ENCODE measurements around the gene SLC12A7.

SLC12A7 gene

DNA sequence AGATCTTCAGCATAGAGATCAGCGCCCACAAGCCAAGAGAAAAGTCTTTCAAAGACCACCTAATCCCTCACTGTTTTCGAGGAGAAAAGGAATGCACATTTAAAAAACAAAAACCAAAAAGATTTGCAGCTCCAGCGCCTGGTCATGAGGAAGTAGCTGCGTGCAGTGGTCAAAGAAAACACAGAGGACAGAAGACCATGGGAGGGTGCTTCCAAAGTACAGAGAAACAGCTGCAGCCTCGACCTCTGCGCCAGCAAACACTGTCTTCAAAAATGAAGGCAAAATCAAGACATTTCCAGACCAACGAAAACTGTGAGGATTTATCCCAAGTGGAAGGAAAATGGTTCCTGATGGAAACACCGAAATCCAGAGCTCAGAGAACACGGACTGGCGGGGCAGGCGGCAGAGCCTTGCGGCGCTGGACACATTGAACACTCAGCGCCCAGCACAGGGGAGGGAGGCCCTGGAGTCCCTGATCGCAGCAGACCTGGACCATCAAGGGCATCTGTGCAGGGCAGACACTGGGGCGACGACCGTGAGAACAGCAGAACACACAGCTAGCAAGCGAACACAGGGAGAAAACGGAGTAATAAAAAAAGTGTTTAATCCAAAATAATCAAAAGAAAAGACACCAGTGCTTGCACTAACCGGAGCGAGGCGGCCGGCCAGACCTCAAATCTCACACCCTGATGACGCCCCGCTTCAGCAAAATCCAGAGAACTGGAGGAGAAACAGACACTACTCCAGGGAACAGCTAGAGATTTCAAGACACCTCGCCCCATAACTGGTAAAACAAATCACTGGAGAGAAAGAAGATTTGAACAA, 12.6 kb upstream of the SLC12A7 start:
- DNase-seq: no peak

DNA sequence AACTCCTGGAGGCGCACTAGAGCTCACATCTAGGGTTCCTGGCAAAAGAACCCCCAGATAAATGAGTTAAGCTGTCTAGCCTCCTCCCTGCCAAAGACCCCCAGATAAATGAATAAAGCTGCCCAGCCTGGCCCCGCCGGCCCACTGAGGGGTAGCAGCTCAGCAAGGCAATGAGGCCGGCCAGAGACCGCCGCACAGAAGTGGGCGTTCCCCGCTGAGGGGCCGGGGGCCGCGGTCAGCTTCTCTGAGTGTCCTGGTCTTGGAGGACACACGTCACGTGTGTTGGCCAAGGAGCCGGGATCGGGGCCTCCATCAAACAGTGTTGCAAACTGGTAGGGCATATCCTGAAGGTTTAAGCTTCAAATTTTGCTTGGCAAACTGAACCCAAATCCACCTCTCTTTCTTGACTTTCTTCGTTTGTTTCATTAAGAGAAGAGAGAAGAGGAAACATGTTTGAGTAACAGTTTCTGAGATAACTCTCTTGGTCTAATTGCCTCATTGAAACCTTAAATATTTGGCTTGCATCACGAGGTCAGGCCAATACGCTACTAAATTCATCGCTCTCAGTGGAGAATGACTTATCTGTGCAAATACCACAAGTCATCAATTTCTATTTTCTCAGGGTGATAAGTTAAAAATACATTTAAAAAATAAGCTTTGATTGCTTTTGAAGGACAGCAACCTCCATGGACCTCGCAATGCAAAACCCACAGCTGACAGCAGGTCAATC, 11.7 kb upstream of the SLC12A7 start:
- DNase-seq: no peak

DNA sequence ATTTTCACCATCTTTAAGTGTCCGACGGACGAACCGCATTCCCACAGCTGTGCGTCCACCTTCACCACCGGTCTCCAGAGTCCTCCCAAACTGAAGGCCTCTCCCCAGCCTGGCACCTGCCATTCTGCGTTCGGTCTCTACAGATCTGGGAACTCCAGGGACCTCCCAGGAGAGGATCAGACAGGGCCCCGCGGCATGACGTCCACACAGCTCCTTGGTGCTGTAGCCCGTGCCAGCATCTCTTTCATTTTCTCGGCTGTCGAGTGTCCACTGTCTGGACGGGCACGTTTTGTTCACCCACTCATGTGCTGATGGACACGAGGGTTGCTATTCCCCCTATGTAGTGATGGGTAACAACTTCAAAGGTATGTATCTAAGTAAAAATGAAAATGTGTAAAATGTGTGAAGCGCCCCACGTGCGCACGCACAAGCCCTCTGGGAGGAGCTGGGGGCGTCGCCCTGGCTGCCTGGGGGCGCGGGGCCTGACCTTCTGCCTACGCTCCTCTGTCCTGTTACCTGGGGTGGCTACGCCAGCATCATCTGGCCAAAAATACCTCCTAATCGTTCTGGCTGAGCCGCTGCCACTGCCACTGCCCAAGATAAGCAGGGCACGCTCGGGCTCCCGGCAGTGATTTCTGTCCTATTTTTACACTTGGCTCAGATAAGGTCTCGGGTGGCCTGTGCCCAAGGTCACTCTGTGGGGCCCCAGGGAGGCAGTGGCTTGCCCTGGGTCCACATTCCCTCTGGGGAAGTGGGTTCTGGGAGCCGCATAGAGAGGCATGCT, 10.8 kb upstream of the SLC12A7 start:
- DNase-seq: no peak

DNA sequence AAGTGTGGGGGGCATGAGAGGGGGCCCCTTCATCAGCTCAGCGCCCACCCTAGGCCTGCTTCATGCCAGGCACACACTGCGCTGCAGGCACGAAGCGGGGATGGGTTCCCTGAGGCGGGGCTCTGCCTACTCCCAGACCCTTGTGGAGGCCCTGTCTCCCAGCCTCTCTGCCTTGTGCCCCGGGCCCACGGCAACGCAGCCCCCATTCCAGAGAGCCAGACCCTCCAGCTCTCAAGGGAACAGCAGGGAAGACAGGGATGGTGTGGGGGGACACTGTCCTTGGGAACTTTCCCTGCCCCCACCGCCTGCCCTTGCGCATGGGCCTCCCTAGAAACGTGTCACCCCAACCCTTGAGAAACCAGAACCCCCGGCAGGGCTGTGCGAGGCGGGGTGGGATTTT, 10.0 kb upstream of the SLC12A7 start:
- no peak for DNase-seq

DNA sequence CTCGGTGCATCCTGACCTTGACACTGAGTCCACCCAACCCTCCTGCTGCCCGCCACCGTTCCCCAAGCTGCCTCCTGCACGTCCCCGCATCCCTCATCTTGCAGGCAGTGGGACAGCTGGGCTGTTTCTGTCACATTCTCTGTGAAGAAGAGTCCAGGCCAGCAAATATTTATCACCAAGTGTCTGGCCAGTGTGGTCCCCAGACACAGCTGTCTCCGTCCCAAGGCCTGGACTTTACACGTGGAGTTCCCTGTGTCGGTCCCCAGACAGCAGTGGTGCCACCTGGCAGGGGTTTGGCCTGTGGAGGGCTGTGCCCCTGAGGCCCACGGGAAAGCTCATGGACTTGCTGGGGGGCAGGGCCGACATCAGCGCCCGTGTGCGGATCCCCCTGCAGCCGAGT, 9.2 kb upstream of the SLC12A7 start:
- DNase-seq: no peak

DNA sequence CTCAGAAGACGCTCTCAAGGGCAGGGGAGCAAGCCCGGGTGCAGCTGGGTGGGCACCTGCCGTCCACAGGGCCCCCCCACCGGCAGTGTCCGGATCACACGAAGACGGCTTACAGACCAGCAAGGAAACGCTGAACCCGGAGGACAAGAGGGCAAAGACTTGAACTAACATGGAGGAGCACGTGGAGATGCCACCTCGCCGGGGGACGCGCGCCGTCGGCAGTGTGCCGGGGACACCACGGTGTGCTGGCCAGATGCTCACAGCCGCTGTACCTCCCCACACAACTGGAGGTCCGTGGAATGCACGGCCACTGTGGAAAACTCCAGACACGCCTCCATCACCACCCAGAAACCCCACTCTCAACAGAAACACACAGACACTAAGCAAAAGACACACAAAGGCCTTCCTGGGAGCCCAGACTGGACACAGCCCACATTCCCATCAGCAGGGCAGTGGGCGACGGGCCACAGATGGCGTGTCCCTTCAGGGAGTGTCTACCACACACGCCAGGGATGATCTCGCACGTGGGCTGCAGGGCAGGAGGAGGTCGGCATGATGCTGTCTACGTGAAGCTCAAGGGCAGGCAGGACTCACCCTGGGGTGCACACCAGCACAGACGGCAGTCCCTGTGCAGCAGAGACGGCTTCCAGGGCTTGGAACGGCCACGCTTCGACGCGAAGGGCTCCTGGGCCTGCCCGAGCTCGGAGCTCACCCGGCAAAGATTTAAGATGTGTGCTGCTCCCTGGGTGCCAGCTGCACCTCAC, 8.6 kb upstream of the SLC12A7 start:
- no peak for DNase-seq

DNA sequence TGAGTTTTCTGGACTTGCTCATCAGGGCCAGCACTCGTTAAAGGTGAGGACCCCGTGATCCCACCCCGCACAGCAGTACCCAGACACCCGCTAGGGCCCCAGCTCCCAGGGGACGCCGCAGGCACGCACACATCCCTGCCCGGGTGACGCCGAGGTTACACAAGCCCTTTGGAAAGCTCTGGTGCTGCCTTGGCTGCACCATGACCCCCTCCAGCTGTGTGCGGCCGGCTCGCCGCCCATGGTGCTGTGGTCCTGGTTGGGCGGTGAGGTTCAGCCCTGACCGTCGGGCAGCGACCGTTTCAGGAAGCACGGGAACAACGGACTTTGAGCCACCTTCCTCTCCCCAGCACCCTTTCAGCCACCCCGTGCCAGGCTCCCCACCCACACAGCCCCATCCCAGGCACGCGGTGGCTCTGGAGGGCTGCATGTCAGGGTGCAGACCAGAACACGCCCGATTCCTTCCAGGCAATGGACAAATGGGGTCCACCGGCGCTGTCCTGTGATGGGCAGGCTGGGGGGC, 7.5 kb upstream of the SLC12A7 start:
- DNase-seq: no peak

DNA sequence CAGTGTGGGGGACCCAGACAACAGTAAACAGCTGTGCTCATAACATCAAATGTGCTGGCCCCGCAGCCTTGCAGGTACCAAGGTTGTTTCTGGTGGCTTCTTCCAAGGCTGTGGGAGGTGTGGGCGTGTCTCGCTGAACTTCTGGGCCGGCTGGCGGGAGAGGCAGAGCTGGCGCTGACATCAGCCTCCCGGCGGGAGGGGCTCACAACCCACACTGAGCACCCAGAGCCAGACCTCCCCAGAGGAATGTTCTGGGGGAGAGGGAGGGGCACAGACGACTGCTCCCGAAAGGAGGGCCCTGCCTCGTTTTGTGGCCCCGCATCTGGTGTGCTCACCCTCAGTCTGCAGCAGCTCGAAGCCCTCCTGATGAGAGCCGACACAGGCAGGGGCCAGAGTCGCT, 6.9 kb upstream of the SLC12A7 start:
- peak; percentile 79 for DNase-seq

DNA sequence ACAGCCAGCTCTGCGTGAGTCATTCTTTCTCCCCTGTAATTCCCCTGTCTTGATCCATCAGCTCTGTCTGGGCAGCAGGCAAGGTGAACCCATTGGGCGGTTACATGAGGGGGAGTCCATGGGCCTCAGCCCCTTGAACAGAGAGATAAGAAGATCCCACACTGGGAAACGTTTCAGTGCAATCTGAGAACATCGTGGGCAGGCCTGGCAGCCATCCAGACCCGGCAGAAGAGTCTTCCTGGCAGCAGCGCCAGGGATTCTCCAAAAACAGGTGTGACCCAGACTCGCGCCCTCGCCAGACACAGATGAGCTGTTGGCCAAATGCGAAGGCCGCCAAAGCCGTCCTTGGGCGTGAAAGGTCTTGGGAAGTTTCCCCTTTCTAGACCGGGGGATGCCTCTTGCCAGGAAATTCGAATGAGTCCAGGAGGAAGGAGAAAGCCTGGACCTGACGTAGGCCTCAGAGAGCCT, 6.4 kb upstream of the SLC12A7 start:
- DNase-seq: peak; percentile 88

DNA sequence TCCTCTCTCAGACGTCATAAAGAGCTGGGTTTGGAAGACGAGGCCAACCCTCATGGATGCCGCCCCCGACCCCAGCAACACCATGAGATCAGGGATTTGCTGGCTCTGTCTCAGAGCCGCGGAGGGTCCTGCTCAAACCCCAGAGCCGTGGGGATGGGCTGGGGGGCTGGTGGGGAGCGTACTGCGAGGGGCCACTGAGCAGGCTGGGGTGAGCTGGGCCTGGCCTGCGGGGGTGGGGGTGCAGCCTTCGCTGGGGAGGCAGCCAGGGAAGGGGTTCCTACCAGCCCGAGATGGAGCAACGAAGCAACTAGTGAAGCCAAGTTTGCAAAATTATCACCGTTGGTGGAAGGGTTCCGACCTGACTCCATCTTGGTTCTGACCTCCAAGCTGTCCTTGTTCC, 5.1 kb upstream of the SLC12A7 start:
- DNase-seq: no peak

DNA sequence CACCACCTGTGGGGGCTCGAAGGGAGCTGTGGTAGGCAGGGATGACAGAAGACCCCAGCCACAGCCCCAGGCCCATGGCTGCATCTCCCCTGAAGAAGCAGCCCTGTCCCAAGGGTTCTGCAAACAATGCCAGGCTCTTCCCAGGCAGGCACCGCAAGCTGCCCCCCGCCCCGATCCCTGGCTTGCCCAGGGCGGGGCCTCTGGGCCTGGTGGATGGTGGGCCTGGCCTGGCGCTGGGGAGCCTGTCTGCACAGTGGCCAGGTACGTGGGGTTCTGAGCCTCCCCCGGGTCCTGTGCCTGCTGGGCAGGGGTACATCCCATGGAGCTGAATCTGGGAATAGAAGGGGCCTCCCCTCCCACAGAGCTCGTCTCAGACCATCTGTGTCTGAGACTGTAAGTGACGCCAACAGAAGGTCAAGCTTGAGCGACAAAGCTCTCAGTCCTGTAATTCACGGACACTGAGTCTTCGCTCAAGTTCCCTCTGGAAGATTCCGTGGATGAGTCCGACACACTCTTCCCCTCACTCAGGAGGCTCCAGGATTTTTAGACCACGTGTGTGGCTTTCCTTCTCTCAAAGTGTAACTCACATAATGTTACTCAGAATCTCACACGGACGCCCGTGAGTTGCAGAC, 4.4 kb upstream of the SLC12A7 start:
- no peak for DNase-seq

DNA sequence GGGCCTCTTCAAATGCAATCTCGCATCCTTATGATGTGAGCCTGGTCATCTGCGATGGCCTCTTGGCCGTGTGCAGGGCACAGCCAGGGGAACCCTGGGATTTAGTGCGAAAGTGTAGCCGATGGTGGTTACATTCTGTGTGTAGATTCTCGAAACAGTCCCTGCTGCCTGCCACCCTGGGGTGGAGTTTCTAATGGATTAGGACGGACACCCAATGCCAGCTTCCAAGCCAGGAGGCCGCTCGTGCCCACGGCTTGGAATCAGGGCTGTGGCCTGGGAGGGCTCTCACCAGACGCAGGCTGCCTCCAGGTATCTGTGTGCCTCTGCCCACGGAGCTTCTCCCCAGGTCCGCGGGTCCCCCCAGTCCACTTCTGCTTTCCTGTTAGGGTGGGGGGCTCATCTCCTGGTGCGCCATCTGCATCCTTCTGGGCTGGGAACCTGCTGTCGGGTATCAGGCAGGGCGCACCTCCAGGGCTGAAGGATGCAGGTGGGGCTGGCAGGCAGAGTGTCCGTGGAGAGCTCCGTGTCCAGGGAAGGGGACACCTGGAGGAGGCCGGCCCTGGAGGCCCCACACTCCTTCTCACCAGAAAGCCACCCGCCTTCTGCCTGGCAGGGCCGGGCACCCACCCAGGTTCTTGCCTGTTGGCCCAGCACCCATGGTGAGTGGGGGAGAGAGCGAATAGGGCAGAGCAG, 3.4 kb upstream of the SLC12A7 start:
- no peak for DNase-seq

DNA sequence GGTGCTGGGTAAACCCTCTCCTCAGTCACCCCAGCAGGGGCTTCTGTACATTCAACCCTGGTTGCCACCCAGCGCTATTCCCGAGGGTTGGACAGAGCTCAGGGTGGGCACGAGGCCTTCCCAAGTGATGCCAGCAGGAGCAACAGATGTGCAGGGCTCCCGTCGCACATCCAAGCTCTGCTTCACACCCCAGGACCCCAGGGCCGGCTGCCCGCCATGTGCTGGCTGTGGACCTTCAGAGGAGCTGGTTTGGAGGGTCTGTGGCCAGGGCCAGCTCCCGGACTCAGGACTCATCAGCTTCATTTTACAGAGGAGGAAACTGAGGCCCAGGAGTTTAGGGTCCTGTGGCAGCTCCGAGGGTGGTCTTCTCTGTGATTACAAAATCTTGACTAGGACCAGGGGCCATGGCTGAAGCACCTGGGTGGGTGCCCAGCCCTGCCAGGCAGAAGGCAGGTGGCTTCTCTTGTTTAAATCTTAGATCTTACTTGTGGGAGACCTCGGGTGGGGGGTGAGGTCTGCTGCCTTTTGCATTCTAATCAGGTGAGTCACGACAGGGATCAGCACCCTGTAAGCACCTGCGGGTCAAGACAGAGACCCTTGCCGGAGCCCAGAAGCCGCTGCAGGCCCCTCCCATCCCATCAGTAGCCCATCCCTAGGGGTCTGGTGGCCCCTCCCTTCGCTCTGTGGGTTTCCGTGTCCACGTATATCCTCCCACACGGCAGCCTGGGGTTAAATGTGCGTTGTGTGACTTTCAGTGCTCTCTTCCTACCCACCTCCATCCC, 2.1 kb upstream of the SLC12A7 start:
- DNase-seq: no peak

DNA sequence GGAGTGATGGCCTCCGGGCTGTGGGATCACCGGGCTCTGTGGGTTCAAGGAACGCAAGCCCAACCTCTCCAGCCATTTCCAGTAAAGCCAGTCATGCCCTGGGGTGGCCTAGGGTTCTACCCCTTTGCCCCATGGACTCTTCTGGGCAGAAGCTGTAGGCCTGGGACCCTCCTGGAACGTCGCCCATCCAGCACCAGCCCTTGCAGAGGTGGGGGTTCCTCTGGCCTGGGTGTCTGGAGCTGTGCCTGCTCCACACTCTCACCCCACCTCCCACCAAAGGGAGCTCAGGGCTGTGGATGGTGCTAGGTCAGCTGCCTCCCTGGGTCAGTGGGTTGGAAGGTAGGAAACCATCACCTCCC, 1.4 kb upstream of the SLC12A7 start:
- DNase-seq: no peak

DNA sequence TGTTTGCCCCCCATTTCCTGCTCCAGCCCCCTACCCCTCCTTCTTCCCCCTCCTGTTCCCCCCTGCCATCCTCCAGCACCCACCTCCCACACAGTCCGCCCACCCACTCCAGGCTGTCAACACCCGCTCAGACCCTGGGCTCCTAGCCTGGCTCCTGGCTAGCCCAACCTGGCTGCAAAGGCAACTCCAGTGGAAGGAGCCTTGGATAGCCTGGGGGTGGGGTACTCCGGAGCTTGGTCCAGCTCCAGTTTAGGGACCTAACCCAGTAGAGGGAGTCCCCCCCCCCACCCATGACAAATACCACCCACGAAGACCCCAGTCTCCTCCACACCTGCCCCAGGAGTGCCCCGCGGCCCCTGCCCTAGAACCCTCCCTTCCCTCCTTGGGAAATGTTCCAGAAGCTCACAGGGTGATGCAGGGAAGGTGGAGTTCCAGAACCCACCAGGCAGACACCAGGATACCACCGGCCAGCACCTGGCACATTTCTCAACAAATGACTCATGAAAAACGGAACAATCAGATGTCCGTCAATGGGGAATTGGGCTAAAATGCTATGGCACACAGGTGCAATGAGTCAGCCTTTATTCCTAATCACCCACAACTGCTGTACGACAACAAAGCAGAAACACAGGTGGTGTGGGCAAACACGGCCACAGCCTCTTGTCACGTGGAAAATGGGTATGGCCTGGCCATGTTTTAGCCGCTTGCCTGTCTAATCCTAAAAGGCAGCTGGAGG, 901 bp upstream of the SLC12A7 start:
- DNase-seq: no peak

DNA sequence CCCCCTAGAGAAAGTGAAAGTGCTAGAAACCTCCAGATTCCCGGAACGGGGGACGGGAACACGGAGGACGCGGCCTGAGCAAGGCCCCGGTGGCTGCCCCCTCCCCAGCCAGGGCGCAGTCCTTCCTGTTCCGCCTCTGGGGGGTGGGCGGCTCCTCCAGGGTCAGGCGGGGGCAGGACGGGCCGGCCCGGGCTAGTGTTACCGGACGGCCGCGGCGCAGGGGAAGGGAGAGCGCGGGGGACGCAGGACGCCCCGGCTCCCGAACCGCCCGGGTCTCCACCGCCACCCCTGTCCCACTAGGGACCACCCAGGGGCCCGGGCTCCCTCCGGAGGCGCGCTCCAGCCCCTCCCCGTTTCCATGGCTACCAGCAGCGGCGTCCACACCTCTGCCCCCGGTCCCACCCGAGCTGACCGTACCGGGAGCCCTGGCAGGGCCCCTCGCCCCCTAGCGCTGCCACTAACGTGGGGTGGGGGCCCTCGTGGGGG, 579 bp downstream of the SLC12A7 start:
- no peak for DNase-seq

DNA sequence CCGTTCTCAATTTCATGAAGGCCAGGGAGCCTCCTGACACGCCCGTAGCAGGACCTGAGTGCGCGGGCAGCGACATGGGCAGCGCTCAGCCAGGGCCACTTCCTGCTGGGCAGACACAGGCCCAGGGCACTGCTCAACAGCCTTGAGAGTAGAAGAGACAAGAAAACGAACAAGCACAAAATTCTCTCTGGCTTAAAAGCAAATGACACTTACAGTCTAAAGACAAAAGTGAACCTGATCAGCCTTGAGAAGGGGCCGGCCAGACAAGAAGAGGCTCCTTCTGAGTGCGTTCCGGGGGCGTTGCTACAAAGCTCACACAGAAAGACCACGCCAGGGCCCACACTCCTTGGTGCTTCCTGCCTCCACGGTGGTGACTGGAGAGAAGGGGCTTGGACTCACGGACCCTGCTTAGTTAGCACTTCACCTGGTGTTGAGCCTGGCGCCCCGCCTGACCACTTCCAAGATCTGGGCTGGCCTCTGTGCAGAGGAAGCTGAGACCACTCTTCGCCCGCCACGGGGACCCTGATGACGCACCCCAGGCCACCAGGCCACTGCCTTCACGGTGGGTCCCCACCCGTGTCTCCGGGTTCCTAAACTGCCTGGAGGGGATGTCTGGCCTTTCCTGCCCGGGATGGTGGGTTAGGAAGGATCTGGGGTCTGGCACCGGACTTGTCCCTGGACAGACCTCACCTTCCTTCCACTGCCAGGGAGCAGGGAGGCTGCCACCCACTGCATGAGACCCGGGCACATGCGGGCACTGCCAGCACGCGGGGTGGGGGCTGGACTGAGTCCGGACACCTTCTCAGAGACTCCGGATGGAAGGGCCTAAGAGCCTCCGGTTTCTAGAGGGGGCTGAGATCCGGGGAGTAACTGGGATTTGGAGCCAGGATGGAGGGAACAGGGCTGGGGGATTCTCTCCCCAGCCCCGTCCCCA, 1.3 kb downstream of the SLC12A7 start:
- DNase-seq: no peak

DNA sequence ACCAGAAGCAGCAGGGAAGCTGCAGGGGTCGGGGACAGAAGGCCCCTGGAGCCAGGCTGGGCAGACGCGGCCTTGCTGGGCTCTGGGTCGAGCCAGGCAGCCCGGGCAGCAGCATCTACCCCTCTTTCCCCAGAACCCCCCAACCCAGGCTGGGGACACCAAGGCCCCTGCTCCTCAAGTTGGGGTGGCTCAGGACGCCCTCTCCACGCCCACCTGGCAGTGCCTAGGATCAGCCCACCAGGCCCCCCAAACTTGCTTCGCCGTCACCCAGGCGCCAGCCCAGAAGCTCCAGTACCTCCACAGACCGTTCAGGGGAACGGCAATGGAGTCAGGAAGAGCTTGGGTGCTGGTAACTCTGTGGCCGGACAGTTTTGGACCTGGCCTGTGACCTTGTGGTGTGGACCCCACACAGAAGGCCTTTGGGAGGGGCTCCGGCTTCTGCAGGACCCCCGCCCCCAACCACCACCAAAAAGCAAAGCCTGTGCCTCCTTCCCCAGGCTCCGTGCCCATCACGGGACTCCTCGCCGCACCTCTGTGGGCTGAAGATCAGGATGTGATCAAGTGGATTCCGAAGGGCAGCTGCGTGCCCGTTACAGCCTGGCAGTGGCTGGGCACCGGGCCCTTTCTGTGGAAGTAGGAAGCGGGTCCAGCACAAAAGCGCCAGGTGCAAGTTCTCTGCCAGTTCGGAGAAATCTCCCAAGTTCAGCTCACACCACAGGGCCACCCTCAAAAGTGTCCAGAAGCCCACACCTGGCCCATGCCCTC, 2.1 kb downstream of the SLC12A7 start:
- no peak for DNase-seq
